NCI-H2107 treated with DMSO at 0.1 percent for 48 hours (cell line): ENCODE results near the gene IL1RL1.

ENCODE experiments used
- DNase-seq: peaks from one replicate; lab custom pipeline; 2025; ENCODE audit not compliant: unreplicated experiment; lab: John Stamatoyannopoulos, UW

The IL1RL1 gene

GRCh38 chr2:102366406-102367112 lies 55.2 kb downstream of the IL1RL1 start:
- no peak for DNase-seq

DNA sequence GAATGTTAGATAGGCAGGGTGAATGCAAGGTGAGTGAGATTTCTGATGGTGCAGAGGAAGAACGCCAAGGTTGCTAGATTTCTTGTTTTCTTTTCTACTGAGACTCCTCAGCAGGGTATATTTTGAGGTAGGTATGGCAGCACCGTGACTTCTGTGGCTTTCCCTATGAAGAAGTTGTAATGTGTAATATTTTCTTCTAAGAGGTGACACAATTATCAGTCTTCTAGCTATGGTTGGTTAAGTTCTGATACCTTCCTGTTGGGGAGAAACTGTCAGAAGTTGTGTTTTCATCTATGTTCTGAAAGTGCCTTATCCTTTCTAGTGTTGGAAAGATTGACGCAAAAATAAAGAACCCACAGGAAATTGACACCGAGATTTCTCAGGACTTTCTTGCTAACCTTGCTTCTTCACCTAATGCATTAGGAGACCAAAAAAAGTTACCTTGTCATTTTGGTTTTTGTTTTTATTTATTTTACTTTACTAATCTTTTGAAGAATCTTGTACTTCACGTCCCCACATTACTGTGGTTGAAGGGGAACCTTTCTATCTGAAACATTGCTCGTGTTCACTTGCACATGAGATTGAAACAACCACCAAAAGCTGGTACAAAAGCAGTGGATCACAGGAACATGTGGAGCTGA lies 56.1 kb downstream of the IL1RL1 start:
- DNase-seq: no peak

DNA sequence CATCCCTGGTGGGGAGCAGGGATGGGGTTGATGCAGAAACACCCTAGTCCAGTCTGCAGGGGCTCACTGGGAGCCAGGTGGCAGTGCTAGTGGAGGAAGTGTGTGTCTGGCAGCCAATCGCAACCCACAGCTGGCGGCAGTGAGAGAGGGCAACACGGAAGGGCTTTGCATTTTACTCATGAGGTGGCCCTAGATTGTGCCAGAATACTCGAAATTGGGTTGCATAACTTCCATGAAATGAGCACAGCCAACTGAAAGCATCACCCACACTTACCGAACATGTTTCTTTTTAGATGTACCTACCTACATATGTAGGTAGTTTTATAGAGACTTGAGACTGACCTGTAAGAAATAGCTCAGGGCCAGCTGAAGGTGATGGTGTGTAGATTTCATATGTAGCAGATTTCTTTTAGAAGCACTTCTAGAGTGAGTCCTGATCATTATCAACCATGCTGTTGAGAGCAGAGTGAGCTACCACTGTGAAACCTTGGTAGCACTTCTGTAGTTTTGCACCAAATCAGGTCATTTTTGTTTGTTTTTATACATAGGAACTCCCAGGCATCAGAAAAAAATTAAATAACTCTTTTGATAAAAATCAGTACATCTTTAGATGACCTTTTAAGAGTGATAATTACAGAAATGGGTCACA lies 57.2 kb downstream of the IL1RL1 start:
- no peak for DNase-seq

DNA sequence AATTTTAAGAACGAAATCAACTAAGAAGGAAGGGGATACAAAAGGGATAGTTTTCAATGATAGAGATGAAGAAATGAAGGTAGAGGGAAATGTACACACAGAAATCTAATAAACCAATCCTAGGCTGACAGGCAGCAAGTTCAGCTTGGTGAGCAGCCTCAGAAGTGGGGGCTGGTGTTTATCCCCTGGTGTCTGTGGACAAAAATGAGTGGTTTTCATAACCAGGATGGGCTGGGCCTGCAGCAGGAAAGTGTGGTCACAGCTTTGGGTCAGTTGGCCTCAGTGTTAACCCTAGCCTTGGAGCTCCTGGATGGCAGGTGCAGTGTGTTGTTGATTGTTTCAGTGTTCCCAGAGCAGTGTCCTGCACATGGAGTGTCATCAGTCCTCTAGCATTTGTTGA lies 58.5 kb downstream of the IL1RL1 start:
- no peak for DNase-seq

DNA sequence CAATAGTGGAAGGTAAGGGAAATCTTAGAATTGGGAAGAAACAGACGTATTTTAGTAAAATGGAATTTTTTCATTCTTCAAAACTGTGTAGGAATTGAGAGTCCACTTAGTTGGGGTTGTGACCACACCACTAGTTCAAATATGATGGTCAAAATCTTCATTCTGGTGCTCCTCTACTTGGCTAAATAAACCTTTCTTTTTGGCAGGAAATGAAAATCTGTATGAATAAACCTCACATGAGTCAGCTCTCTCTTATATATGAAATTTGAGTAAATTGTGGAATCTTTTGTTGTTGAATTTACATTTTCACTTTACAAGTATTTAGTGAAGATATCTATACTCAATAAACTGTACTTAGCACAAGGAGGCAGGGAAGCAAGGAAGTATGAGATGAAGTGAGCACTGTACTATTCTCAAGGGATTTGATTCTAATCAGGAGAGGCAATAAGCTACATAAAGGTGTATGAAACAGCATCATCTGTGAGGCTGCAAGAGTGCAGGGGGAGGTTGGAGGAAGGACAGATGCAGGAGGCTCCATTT lies 64.8 kb downstream of the IL1RL1 start:
- DNase-seq: no peak

GRCh38 chr2:102383722-102384121 lies 72.4 kb downstream of the IL1RL1 start:
- no peak for DNase-seq

DNA sequence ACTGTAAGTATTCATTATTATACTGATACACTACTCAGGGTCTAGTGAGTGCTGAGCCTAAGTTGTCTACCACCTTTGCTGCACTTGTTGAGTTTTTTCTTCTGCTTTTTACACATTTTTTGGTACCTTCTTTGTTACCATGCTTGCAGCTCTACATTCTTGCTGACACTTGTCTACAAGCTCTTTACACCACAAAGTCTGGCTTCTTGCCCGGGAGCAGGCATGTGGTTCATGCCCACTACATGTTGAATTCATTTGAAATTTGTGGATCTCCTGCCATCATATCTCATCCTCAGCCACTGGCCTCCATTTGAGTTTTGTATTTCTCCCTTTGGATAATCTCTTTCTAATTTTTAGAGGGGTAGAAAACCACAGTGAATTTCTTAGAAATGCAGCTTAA lies 74.2 kb downstream of the IL1RL1 start:
- no peak for DNase-seq

GRCh38 chr2:102386004-102386403 lies 74.6 kb downstream of the IL1RL1 start:
- DNase-seq: no peak

DNA sequence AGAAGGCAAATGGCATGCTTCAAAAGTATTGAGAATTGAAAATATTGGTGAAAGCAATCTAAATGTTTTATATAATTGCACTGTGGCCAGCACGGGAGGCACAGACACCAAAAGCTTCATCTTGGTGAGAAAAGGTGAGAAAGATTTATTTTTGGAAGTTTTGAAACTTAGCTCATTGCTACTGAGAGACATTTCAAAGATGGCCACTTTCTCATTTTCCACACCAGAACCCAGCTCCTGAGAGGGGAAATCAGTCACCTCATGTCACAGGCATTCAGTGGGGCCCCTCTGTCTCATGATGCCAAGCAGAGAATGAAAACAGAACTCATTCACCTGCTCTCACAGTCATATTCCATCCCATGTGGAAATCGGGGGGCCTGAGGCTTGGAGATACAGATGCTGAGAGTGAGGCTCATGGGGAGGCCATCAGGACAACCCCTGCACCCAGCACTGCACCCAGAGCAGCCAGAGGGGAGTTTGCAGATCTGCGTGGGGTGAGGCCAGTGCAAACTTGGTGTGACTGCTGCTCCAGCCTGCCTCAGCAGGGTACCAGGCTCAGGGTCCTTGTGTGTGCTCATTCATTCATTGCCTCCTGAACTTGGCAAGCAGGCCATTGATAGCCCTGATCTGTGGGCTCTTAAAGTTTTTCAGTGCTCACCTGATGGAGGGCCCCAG lies 75.6 kb downstream of the IL1RL1 start:
- no peak for DNase-seq

DNA sequence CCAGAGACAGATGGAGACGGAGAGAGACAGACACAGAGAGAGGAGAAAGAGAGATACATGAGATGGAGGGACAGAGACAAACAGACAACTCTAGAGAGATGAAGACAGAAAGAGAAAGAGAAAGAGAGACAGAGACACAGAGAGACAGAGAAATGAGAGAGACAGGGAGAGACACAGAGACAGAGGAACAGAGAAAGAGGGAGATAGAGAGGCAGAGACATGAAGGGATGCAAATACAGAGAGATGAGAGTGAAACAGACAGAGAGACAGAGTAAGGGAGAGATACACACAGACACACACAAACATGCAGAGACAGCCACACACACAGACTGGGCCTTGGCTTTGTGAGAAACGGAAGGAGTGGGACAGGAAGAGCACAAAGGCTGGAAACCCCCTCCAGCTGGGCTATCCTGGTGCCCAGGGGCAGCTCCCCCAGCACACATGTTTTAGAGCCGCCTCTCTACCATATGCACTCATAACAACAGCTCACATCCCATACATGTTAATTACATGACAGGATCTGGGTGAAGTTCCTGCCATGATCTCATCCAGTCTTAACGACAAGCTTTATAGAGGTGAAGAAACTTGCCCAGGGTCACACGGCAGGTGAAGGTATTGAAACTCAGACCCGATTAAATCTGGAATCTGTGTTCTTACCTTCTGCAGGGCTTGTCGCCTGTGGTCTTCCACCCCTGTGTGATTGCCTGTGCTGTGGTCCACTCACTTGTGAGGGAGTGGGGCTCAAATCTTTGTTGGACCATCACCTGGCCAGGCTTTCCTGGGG lies 76.6 kb downstream of the IL1RL1 start:
- no peak for DNase-seq

DNA sequence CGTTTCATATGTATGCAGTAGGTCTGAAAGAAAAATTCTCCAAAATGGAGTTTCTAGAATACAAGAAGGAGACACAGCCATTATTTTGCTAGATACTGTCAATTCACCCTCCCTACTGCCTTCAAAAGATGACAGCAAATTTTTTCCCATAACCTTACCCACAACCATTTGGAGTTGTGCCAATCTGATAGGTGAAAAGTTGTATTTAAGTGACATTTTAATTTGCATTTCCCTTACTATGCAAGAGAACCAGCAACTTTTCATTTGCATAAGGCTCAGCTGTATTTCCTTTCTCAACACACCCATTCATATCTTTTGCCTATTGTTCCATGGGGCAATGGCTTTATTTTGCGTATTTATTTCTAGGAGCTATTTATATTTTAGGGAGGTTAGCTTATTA lies 80.2 kb downstream of the IL1RL1 start:
- DNase-seq: no peak

DNA sequence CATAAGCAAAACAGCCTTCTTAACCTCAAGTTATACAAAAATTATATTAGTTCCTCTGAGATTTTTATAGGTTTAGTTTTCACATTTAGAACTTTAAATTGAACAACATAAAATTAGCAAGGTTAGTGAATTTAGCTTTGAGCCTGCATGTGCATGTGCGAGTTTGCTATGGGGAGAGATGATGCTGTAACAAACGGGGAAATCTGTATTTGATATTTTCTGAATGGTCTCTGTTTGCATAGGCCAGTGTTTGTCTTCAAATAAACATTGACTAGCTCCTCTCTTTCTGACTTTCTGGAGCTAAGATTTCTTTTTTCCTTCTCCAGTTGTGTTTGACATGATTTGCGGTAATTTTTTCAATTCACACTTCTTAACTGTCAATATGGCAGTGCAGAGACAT lies 80.7 kb downstream of the IL1RL1 start:
- no peak for DNase-seq

- no peak for DNase-seq
These were observed 81.6 kb downstream of the IL1RL1 start for GRCh38 chr2:102392942-102393341.

DNA sequence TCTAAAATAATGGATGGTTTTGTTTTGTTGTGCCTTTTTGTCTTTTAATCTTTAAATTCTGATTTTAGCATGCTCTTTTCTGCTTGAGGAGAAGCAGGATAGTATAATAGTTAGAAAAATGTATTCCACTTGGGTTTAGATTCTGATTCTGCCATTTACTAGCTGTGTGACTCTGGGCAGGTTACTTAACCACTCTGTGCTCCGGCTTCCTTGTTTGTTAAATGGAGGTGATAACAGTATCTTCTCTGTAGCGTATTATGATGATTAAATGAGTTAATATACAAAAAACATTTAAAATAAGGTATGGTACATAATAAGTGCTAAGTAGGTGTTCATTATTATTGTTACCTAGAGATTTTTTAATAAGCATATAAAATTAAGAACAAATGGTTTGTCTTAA lies 84.6 kb downstream of the IL1RL1 start:
- DNase-seq: no peak

GRCh38 chr2:102397209-102397608 lies 85.8 kb downstream of the IL1RL1 start:
- no peak for DNase-seq

DNA sequence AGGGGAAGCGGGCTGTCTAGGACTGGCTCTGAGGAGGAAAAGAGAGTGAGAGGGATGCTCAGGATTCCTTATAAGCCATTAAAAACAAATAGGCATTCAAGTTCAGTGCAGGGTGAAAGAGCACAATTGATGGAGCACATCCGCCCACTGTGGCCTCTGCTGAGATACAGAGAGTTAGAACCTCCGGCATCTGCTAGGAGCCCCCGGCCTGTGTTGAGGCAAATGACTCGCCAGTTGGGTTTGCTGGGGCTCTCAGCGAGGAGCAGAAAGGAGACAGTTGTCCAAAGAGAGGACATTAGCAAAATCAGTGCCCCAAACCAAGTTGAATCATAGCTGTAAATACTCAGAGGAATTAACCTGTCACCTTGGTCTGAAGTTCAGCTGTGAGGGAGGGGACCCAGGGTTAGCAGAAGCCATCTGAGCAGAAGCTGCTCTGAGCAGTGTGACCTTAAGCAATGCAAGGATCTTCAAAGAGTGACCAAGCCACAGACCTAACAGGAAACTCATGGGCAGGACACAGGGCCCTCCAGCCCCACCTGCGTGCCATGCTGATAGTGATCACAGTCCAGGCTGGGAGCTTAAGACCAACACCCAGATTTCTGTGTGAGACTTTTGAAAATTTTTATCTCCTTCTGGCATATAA lies 88.3 kb downstream of the IL1RL1 start:
- DNase-seq: no peak

GRCh38 chr2:102401456-102401855 lies 90.1 kb downstream of the IL1RL1 start:
- no peak for DNase-seq
